Stimulated activated CD8-positive, alpha-beta memory T cell treated with anti-CD3 and anti-CD28 coated beads, Interleukin-4, amount 100 ng/mL, for 1 hour (primary cell): ENCODE results near the gene GREM1.

Source experiments
- DNase-seq, 2 donors: peaks; one replicate each; pipeline ENCODE4 v3.0.0-alpha.2; 2020; ENCODE audit warnings: low read depth in 2 of 2, low spot score in 1 of 2

GREM1 gene

GRCh38 chr15:32730677-32731654, 13.2 kb downstream of the GREM1 start:
- no peak for DNase-seq

- no peak for DNase-seq
Measured at GRCh38 chr15:32732574-32733157, 14.9 kb downstream of the GREM1 start.

- no peak for DNase-seq
Measured at GRCh38 chr15:32733281-32733680, 15.5 kb downstream of the GREM1 start.

- no peak for DNase-seq
Measured at GRCh38 chr15:32735989-32736700, 18.3 kb downstream of the GREM1 start.

GRCh38 chr15:32736701-32737061, 18.9 kb downstream of the GREM1 start:
- DNase-seq: no peak

GRCh38 chr15:32737304-32737703, 19.5 kb downstream of the GREM1 start:
- DNase-seq: no peak

GRCh38 chr15:32738666-32739065, 20.9 kb downstream of the GREM1 start:
- DNase-seq: no peak

- no peak for DNase-seq
Measured at GRCh38 chr15:32739522-32740063, 21.8 kb downstream of the GREM1 start.

GRCh38 chr15:32743411-32744140, 25.8 kb downstream of the GREM1 start:
- no peak for DNase-seq

- no peak for DNase-seq
Measured at GRCh38 chr15:32746116-32746857, 28.5 kb downstream of the GREM1 start.

GRCh38 chr15:32747921-32748342, 30.1 kb downstream of the GREM1 start:
- no peak for DNase-seq

- DNase-seq: no peak
Measured at GRCh38 chr15:32750979-32751378, 33.2 kb downstream of the GREM1 start.

GRCh38 chr15:32757426-32757825, 39.6 kb downstream of the GREM1 start:
- DNase-seq: no peak

- no peak for DNase-seq
Measured at GRCh38 chr15:32763295-32763694, 45.5 kb downstream of the GREM1 start.

GRCh38 chr15:32765236-32765635, 47.4 kb downstream of the GREM1 start:
- no peak for DNase-seq

- DNase-seq: no peak
Measured at GRCh38 chr15:32766101-32766500, 48.3 kb downstream of the GREM1 start.

- no peak for DNase-seq
Measured at GRCh38 chr15:32767236-32767635, 49.4 kb downstream of the GREM1 start.

GRCh38 chr15:32774022-32774421, 56.2 kb downstream of the GREM1 start:
- no peak for DNase-seq

GRCh38 chr15:32775103-32775502, 57.3 kb downstream of the GREM1 start:
- no peak for DNase-seq
